IPS-11a (cell line): Measurements from ENCODE around the gene CES3.
"Not testable (repeated sequence)": the region's sequence is repeated elsewhere in the genome, so short reads cannot be mapped to it uniquely, and the experiment has no call there.

Experiments
- H3K4me3 ChIP-seq: one replicate; pipeline ENCODE4 v1.5.1; 2013; ENCODE audit warnings: low read depth, low read length, control low read depth

Gene CES3

GRCh38 chr16:66964049-66964448 lies 3.0 kb downstream of the CES3 start:
- no peak overlapping the region for H3K4me3 ChIP-seq

GRCh38 chr16:66968847-66969246 lies 7.8 kb downstream of the CES3 start:
- no peak overlapping the region for H3K4me3 ChIP-seq

- H3K4me3 ChIP-seq = no peak overlapping the region
Observed at GRCh38 chr16:66970775-66971720, 10.0 kb downstream of the CES3 start.

- H3K4me3 ChIP-seq = no peak overlapping the region
Observed at GRCh38 chr16:66972983-66973382, 11.9 kb downstream of the CES3 start.

GRCh38 chr16:66973716-66974115 lies 12.7 kb downstream of the CES3 start:
- H3K4me3 ChIP-seq = no peak overlapping the region

GRCh38 chr16:66974156-66974931 lies 13.3 kb downstream of the CES3 start:
- not testable (repeated sequence) for H3K4me3 ChIP-seq

- H3K4me3 ChIP-seq = not testable (repeated sequence)
Observed at GRCh38 chr16:66974932-66975246, 13.8 kb downstream of the CES3 start.

GRCh38 chr16:66975302-66975893 lies 14.3 kb downstream of the CES3 start:
- no peak overlapping the region for H3K4me3 ChIP-seq

- H3K4me3 ChIP-seq = no peak overlapping the region
Observed at GRCh38 chr16:66976746-66977145, 15.7 kb downstream of the CES3 start.

- H3K4me3 ChIP-seq = no peak overlapping the region
Observed at GRCh38 chr16:66977341-66978113, 16.5 kb downstream of the CES3 start.

GRCh38 chr16:66979011-66979717 lies 18.1 kb downstream of the CES3 start:
- no peak overlapping the region for H3K4me3 ChIP-seq

- H3K4me3 ChIP-seq = no peak overlapping the region
Observed at GRCh38 chr16:66983033-66983432, 22.0 kb downstream of the CES3 start.

GRCh38 chr16:66984892-66985311 lies 23.8 kb downstream of the CES3 start:
- no peak overlapping the region for H3K4me3 ChIP-seq

- H3K4me3 ChIP-seq = no peak overlapping the region
Observed at GRCh38 chr16:66986559-66986958, 25.5 kb downstream of the CES3 start.

- no peak within 1 kb of the TSS for H3K4me3 ChIP-seq
Observed at GRCh38 chr16:66988197-66988788, 27.2 kb downstream of the CES3 start, which contains the start of gene CES4A. Gene CES4A, plus strand, starts transcription at chr16:66988589. Its CDS starts 184 bp downstream, at chr16:66988773.

GRCh38 chr16:66991545-66992077 lies 30.5 kb downstream of the CES3 start:
- no peak overlapping the region for H3K4me3 ChIP-seq

GRCh38 chr16:66993558-66993957 lies 32.5 kb downstream of the CES3 start:
- H3K4me3 ChIP-seq = not testable (repeated sequence)

- no peak overlapping the region for H3K4me3 ChIP-seq
Observed at GRCh38 chr16:66996324-66996982, 35.4 kb downstream of the CES3 start.

- no peak overlapping the region for H3K4me3 ChIP-seq
Observed at GRCh38 chr16:66996983-66997358, 35.9 kb downstream of the CES3 start.
